Lung microvascular endothelial cell (primary cell): ENCODE results near the gene DSE. TPM values are rescaled to one million over a fixed set of nuclear protein-coding genes. Genes with fewer than 3 reads are reported as not detected.

Source experiments
- DNase-seq, 2 donors: peaks; one replicate each; pipeline versions ENCODE4 v3.0.0 to v3.0.0-alpha.2; 2010; ENCODE audit warnings: low read depth in 2 of 2
- total RNA-seq: library from RNA; depleted of rRNA; stranded (reverse); fragments of >200 nt; gene quantifications from 2 replicates; pipeline ENCODE4 v1.2.1, GENCODE V29; 2014

Gene DSE
- total RNA-seq, 1 donor from 2014 or later, result 5.6 TPM

DNA sequence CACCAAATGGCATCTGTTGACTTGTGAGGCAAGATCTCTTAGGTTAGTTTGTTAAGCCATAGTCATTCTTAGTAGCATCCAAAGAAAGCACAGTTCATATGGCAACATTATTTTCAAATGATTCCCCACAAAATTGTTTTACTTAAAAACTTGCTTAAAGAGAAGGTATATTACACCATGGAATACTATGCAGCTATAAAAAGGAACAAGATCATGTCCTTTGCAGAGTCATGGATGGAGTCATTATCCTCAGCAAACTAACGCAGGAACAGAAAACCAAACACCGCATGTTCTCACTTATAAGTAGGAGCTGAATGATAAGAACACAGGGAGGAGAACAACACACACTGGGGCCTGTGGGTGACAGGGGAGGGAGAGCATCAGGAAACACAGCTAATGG, 10.9 kb upstream of the DSE start:
- no peak for DNase-seq

DNA sequence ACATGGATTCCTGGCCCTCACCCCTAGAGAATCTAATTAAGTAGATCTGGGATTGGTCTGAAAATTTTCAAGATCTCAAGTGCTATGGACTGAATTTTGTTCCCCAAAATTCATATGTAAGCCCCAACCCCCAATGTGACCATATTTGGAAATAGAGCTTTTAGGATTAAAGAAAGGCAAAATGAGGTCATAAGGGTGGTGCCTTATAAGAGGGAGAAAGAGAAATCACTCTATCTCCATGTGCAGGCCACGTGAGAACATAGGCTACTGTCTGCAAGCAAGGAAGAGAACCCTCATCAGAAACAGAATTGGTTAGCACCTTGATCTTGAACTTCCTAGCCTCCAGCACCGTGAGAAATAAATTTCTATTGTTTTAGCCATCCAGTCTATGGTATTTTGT, 8.5 kb upstream of the DSE start:
- DNase-seq, result no peak

DNA sequence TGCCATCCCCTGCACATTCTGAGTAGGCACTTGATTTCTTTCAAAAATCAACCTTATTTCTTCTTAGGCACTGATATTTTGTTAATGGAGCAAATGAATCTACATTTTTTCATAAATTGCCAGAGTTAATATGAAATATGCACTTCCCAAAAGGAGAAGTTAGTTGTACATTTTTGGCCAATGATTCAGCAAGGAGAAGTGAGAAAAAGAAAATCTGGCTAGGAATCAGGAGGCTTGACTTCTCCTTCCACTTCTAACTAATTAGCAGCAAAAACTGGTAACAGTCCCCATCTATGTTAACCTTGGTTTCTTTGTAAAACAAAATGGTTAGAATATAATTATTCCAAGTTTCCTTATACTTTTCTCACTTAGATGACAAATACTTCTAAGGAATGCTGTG, 7.0 kb upstream of the DSE start:
- peak in 1 of 2 donors; percentile 6 for DNase-seq

GRCh38 chr6:116364321-116364720, 6.4 kb upstream of the DSE start:
- no peak for DNase-seq

- no peak for DNase-seq
Observed at GRCh38 chr6:116365743-116366142, 5.0 kb upstream of the DSE start.

DNA sequence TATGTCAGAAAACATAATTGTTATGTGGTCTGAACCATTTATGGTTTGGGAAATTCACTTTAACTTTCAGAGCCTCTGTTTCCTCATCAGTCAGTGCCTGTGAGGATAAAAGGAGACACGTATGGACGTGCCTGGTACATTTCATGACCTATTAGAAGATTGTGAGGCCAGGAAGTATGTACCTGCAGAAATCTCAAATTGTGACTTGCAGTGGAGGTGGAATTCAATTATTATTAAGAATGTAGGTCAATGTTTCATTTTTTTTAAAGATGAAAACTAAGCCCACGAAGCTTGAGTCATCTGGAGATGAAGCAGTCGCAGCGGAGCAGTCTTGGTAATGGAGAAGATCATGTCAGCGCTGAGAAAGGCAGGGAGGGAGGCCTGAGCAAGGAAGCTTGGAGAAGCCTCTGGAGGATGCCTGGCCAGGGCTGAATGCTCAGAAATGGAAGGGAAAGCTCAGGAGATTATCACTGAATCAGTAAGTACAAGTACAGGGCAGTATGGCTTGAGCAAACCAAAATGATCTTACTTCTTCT, 3.9 kb upstream of the DSE start:
- DNase-seq, result no peak

DNA sequence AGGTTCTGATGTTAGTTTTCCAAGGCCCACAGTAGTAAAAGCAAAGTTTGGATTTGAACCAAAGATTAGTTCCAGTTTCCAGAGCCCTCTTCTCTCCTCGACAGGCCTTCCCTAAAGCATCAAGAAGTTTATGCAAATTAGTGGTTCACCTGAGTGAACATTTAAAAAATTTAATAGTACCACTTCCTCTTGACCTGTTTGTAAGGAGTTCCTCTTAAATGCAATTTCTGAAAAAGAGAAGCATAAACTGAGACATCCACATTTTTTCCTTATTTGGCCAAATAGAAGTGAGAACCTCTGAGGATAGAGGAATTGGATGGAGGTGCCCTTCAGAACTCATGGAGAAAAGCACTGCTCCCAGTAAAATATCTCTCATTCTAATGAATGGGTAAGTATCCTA, 1.2 kb upstream of the DSE start:
- no peak for DNase-seq

DNA sequence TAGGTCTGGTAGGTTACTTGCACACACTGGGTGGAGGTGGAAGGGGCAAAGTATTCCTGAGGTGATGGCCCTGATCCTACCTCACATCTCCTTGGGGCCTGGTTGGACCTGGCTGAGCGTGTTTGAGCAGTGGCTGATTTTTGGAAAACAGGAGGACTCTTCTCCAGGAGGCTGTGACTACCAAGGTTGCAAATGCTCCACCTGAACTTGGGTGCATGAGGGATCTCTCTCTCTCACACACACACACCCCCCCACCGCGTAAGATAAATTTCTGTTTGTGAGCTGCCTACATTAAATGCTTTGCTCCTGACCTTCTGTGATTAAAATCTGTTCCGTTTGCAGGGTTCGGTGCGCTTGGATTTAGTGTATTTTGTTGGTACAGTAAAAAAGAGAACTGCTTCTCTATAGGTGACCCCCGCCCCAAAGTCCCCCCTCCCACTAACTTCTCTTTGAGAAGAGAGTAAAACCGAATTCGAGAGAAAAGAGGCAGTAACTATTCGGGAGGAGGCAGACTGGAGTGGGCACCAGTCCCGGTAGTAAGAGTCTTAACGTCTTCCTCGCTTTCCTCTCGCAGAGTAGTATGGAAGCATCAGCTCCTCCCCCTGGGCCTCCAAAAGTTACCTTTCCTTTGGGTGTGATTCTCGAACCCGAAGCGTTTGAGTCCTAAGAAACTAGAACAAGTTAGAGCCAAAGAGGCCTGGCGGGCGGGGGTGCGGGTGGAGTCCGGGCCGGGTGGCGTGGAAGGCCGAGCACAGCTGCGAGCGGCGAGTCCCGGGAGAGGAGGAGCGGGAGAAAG, 585 bp upstream of the DSE start:
- DNase-seq, result peak in 1 of 2 donors; percentile 0

GRCh38 chr6:116371120-116371917, 572 bp downstream of the DSE start:
- DNase-seq, result peak; percentile 35 to 81

- DNase-seq, result no peak
Observed at GRCh38 chr6:116371918-116372209, 1.1 kb downstream of the DSE start.

- DNase-seq, result no peak
Observed at GRCh38 chr6:116373300-116373699, 2.6 kb downstream of the DSE start.

DNA sequence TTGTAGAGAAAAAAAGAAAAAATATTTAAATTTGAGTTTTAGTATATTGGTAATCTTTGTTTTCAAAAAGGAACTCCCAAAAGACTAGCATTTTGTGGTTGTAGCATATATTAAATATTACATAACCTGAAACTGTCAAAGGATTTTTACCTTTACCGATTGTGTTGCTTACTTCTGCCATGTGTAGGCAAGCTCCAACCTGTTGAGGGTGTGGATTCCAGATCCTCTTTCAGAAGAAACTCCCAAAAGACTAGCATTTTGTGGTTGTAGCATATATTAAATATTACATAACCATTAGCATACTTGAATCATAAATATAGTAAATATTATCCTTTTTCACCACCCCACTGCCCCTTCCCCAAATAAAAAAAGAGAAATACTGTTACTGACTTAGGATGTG, 3.2 kb downstream of the DSE start:
- DNase-seq, result no peak

DNA sequence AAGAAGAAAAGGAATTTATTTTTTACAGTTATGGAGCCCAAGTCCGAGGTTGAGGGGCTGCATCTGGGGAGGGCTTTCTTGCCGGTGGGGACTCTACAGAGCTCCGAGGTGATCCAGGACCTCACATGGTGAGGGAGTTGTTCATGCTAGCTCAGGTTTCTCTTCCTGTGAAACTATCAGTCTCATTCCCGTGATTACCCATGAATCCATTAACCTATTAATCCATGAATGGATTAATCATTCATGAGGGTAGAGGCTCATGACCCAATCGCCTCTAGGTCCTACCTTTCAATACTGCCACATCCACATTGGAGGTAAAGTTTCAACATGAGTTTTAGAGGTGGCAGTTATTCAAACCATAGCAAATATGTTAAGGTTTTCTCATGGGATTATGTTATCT, 3.8 kb downstream of the DSE start:
- no peak for DNase-seq

- no peak for DNase-seq
Observed at GRCh38 chr6:116375262-116375661, 4.5 kb downstream of the DSE start.

- DNase-seq, result no peak
Observed at GRCh38 chr6:116376149-116376548, 5.4 kb downstream of the DSE start.

GRCh38 chr6:116379764-116380163, 9.0 kb downstream of the DSE start:
- DNase-seq, result no peak

GRCh38 chr6:116380346-116380745, 9.6 kb downstream of the DSE start:
- DNase-seq, result no peak

- no peak for DNase-seq
Observed at GRCh38 chr6:116381000-116381399, 10.3 kb downstream of the DSE start.

DNA sequence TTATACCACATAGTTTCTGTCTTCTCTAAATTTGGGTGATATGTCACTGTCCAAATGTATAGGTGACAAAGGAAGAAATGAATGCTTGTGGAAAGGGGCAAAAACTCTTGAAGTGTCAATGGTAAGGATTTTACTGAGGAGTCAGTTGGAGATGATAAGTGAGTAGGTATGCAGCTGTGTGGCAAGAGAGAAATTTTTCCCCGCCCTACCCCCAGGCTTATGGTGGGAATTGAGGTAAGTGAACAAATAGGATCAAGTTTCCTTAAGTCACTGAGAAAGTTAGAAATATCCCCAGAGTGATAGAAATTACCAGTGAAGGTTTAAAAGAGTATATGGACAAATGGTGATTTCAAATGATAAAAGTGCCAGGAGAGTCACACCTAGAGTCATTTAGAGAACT, 11.8 kb downstream of the DSE start:
- DNase-seq, result no peak

DNA sequence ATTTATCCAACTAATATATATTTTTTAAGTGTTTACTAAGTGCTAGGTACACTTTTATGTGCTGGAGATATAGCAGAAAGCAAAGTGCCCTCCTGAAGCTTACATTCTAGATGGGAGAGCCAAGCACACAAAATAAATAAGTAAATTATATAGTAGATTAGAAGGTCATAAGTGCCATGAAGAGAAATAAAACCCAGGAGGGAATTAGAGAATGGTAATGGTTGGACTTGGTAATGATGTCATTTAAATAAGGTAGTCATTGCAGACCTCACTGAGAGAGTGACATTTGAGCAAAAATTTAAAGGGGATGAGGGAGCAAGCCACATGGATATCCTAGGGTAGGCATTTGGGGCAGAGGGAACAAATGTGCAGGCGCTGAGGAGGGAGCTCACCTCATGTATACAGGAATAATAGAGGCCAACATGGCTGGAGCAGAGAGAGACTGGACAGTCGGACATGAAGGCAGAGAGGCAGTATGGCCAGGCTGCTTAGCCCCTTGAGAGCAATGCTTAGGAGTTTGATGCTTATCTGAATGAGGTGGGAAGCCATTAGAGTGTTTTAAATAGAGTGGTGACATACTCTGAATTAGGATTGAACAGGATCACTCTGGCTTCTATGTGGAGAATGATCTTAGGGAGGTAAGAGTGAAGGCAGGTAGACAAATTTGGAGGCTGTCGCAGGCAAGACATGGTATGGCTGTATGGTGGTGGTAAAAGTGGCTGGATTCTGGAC, 14.1 kb downstream of the DSE start:
- no peak for DNase-seq

- no peak for DNase-seq
Observed at GRCh38 chr6:116385459-116385802, 14.7 kb downstream of the DSE start.

DNA sequence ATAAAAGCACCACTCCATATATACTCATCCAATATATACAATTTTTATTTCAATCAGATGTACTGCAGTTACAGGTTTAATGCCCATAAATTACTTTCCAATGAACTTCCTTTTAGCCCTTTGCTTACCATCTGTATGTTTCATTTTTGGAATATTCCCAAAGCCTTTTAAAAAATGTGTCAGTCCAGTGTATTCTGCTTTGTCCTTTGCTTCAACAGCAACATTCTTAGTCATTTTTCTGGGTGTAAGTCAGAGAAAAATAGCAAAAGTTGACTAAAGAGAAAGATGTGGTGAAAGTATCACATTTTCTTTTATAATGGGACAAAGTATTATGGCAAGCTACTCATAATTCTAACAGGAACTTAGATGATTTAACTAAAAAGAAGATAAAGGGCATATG, 15.2 kb downstream of the DSE start:
- no peak for DNase-seq
